Suprapubic skin (tissue), 3 donors: ENCODE results near the gene HSPA6.
"Not testable (repeated sequence)": the region's sequence is repeated elsewhere in the genome, so short reads cannot be mapped to it uniquely, and the experiment has no call there.

Experiments
- CTCF ChIP-seq, 2 donors: fragments of 200-600 bp in 1 of 2; fragments of 450-650 bp in 1 of 2; sonication (generic) in 1 of 2; IDR thresholded peaks; one replicate each; pipeline ENCODE4 v1.5.1; 2016 to 2019; ENCODE audit warnings: antibody characterized with exemption in 2 of 2, mild to moderate bottlenecking in 1 of 2, moderate library complexity in 1 of 2
- EP300 ChIP-seq: sonication (generic); formaldehyde crosslinking; IDR thresholded peaks from one replicate; pipeline ENCODE4 v1.6.1; 2017; ENCODE audit warnings: antibody characterized with exemption
- POLR2A ChIP-seq, 2 donors: fragments of 450-650 bp; IDR thresholded peaks; one replicate each; pipeline ENCODE4 v1.6.1; 2017; ENCODE audit warnings: antibody characterized with exemption in 2 of 2, mild to moderate bottlenecking in 2 of 2, moderate library complexity in 2 of 2

GRCh38 chr1:161525321-161525720, 981 bp downstream of the HSPA6 start:
- not testable (repeated sequence) for TF ChIP-seq EP300; POLR2A (IDR thresholded peaks at IDR 0.05); CTCF (IDR thresholded peaks at IDR 0.05)
